ENCODE data around the gene TNFRSF6B. TPM values are rescaled to one million over a fixed set of nuclear protein-coding genes. Genes with fewer than 3 reads are reported as not detected.

Gene TNFRSF6B
- total RNA-seq, 1 experiment from 2014 or later = not detected

- no peak for DNase-seq (ENCODE audit: low read depth, low spot score)
- H3K27me3 ChIP-seq (ENCODE audit: control insufficient read depth, insufficient read depth, low read length) = no peaks in the 10 kb centered on the region
- BruUV-seq (replicated peaks) = no TSS peak
- H3K4me1 ChIP-seq (ENCODE audit: control insufficient read depth, insufficient read depth, low read length) = no peaks in the 10 kb centered on the region
- ATAC-seq = no peak
- H3K4me3 ChIP-seq (ENCODE audit: low read depth in 2 of 2, low read length in 2 of 2) = no peak overlapping the region
- CTCF ChIA-PET = no interaction called here
- no peaks in the 10 kb centered on the region for H3K9me3 ChIP-seq (ENCODE audit: control insufficient read depth, insufficient read depth, low read depth, low read length)
- no peaks in the 10 kb centered on the region for H3K36me3 ChIP-seq (ENCODE audit: control insufficient read depth, insufficient read depth, low read length)
- intact Hi-C loops (cut with micrococcal nuclease; ENCODE audit: unreplicated experiment) = no loop called here
- in situ Hi-C loops (cut with HindIII; ENCODE audit: low pct_unique_long_range_greater_than_20kb, low sequenced_read_pairs) = no loop called here
- no peak overlapping the region for H3K27ac ChIP-seq (ENCODE audit: low read length)
- TF ChIP-seq REST (IDR thresholded peaks at IDR 0.05; ENCODE audit: insufficient read depth in 1 of 2, low read depth in 2 of 2, low read length in 1 of 2) (no peak), CTCF (IDR thresholded peaks at IDR 0.05) (no peak), SIN3A (IDR thresholded peaks at IDR 0.05; ENCODE audit: borderline replicate concordance, insufficient read depth, low read depth, low read length) (no peak), TCF7L2 (IDR thresholded peaks at IDR 0.05; ENCODE audit: low read depth, low read length) (no peak), POLR2AphosphoS5 (IDR thresholded peaks at IDR 0.05; ENCODE audit: low read depth, low read length) (no peak)
- POLR2A ChIA-PET = no interaction called here
Observed at GRCh38 chr20:63672666-63673065, 23.8 kb upstream of the TNFRSF6B start.

GRCh38 chr20:63673951-63674350 is 22.5 kb upstream of the TNFRSF6B start:
- in situ Hi-C loops (cut with HindIII; ENCODE audit: low pct_unique_long_range_greater_than_20kb, low sequenced_read_pairs) (no loop called here), intact Hi-C loops (cut with micrococcal nuclease; ENCODE audit: unreplicated experiment) (no loop called here)
- BruUV-seq (replicated peaks) = no TSS peak
- TF ChIP-seq TCF7L2 (IDR thresholded peaks at IDR 0.05; ENCODE audit: low read depth, low read length) (no peak), REST (IDR thresholded peaks at IDR 0.05; ENCODE audit: insufficient read depth in 1 of 2, low read depth in 2 of 2, low read length in 1 of 2) (no peak), SIN3A (IDR thresholded peaks at IDR 0.05; ENCODE audit: borderline replicate concordance, insufficient read depth, low read depth, low read length) (no peak), CTCF (IDR thresholded peaks at IDR 0.05) (no peak), POLR2AphosphoS5 (IDR thresholded peaks at IDR 0.05; ENCODE audit: low read depth, low read length) (no peak)
- ChIA-PET POLR2A (no interaction called here), CTCF (no interaction called here)
- H3K4me1 ChIP-seq (ENCODE audit: control insufficient read depth, insufficient read depth, low read length) = no peaks in the 10 kb centered on the region
- no peak overlapping the region for H3K4me3 ChIP-seq (ENCODE audit: low read depth in 2 of 2, low read length in 2 of 2)
- ATAC-seq (no peak), DNase-seq (ENCODE audit: low read depth, low spot score) (no peak)
- no peaks in the 10 kb centered on the region for H3K9me3 ChIP-seq (ENCODE audit: control insufficient read depth, insufficient read depth, low read depth, low read length)
- no peak overlapping the region for H3K27ac ChIP-seq (ENCODE audit: low read length)
- H3K27me3 ChIP-seq (ENCODE audit: control insufficient read depth, insufficient read depth, low read length) = no peaks in the 10 kb centered on the region
- no peaks in the 10 kb centered on the region for H3K36me3 ChIP-seq (ENCODE audit: control insufficient read depth, insufficient read depth, low read length)

All from Panc1 (cell line).